Endothelial cell of umbilical vein (primary cell): ENCODE measurements around the gene SSBP3. TPM values are rescaled to one million over a fixed set of nuclear protein-coding genes. Genes with fewer than 3 reads are reported as not detected.

Experiments used
- BruUV-seq: library from RNA; stranded (reverse); fragments of 400-500 nt; replicated peaks from 2 replicates; lab custom pipeline; 2021; lab: Mats Ljungman, UMichigan
- CTCF ChIA-PET: fragments of 300-600, 350-600 bp; sonication (Branson Sonifier 250); formaldehyde crosslinking; loops from one replicate; lab custom pipeline; 2021; ENCODE audit warnings: antibody characterized with exemption, inconsistent platforms; lab: Charles Lee
- POLR2A ChIA-PET: fragments of 300-600, 350-600 bp; sonication (Branson Sonifier 250); formaldehyde crosslinking; loops from one replicate; lab custom pipeline; 2021; ENCODE audit warnings: antibody characterized with exemption, inconsistent platforms; lab: Charles Lee
- DNase-seq: peaks from one replicate; pipeline ENCODE4 v3.0.0-alpha.2; 2011; ENCODE audit warnings: low read depth, low spot score
- FAIRE-seq: peaks from 2 replicates; lab custom pipeline; 2011; peaks lifted over from hg19 to GRCh38; lab: Jason Lieb, UNC
- H2AFZ ChIP-seq: 2 replicates; pipeline ENCODE4 v1.6.0; 2012; ENCODE audit warnings: low read depth, low read length, control low read depth, inconsistent platforms
- H3K27ac ChIP-seq: 2 replicates; pipeline ENCODE4 v1.5.1; 2011; ENCODE audit warnings: low read depth, mild to moderate bottlenecking, control low read depth, low read length, moderate library complexity; ENCODE audit not compliant: insufficient read depth
- H3K27me3 ChIP-seq, 2 experiments: 2 replicates each; pipeline versions ENCODE4 v1.6.0 to v1.6.1; 2011; ENCODE audit warnings: low read length in 2 of 2, mixed read lengths in 1 of 2; ENCODE audit not compliant: control insufficient read depth in 2 of 2, insufficient read depth in 2 of 2
- H3K36me3 ChIP-seq, 2 experiments: 2 replicates in 1 of 2; 3 replicates in 1 of 2; pipeline ENCODE4 v1.5.1; 2011; ENCODE audit warnings: low read length in 2 of 2, mild to moderate bottlenecking in 1 of 2, moderate library complexity in 1 of 2; ENCODE audit not compliant: control insufficient read depth in 2 of 2, insufficient read depth in 2 of 2; ENCODE audit errors: extremely low read depth in 1 of 2
- H3K4me1 ChIP-seq: 3 replicates; pipeline ENCODE4 v1.5.1; 2011; ENCODE audit warnings: mild to moderate bottlenecking, low read length; ENCODE audit not compliant: control insufficient read depth, insufficient read depth; ENCODE audit errors: extremely low read depth
- H3K4me2 ChIP-seq: 2 replicates; pipeline ENCODE4 v1.6.1; 2011; ENCODE audit warnings: low read length, control low read depth, mixed read lengths; ENCODE audit not compliant: insufficient read depth
- H3K4me3 ChIP-seq, 3 experiments: fragments of 200-600 bp in 1 of 3; sonication (generic), shearing (Covaris generic) in 1 of 3; replicated peaks in 1 of 3; 2 replicates each; pipeline ENCODE4 v1.5.1; 2011 to 2016; ENCODE audit warnings: control low read depth in 3 of 3, low read length in 3 of 3, mild to moderate bottlenecking in 2 of 3, inconsistent platforms in 1 of 3, low read depth in 1 of 3, moderate library complexity in 1 of 3; ENCODE audit not compliant: insufficient read depth in 1 of 3
- H3K79me2 ChIP-seq: 2 replicates; pipeline ENCODE4 v1.6.0; 2012; ENCODE audit warnings: low read length, inconsistent platforms; ENCODE audit not compliant: control insufficient read depth, insufficient read depth
- H3K9ac ChIP-seq: replicated peaks from 2 replicates; pipeline ENCODE3; 2011; ENCODE audit warnings: low read length, control low read depth; ENCODE audit not compliant: insufficient read depth; ENCODE audit errors: extremely low read depth
- H3K9me1 ChIP-seq: replicated peaks from 3 replicates; pipeline ENCODE4 v1.6.0; 2011; ENCODE audit warnings: mild to moderate bottlenecking, low read length; ENCODE audit not compliant: control insufficient read depth, insufficient read depth; ENCODE audit errors: extremely low read depth
- H3K9me3 ChIP-seq: replicated peaks from 2 replicates; pipeline ENCODE4 v1.5.1; 2012; ENCODE audit warnings: low read length, inconsistent platforms; ENCODE audit not compliant: control insufficient read depth, insufficient read depth
- H4K20me1 ChIP-seq: replicated peaks from 2 replicates; pipeline ENCODE3; 2011; ENCODE audit warnings: mild to moderate bottlenecking, low read length; ENCODE audit not compliant: control insufficient read depth, insufficient read depth; ENCODE audit errors: extremely low read depth
- FOS ChIP-seq: IDR thresholded peaks from 2 replicates; pipeline ENCODE4 v1.6.1; 2011; ENCODE audit warnings: mild to moderate bottlenecking, low read length, moderate library complexity, borderline replicate concordance; ENCODE audit not compliant: insufficient read depth
- MYC ChIP-seq: IDR thresholded peaks from one replicate; pipeline ENCODE4 v1.6.1; 2011; ENCODE audit warnings: mild to moderate bottlenecking, low read depth, low read length
- dilution Hi-C: fragments of 300-500 bp; cut with MboI; formaldehyde crosslinking; loops from one replicate; pipeline ENCODE4 v1.15.0; 2019; ENCODE audit warnings: low sequenced_read_pairs; ENCODE audit not compliant: extremely low pct_ligation_motif_present
- intact Hi-C: fragments of 100-400 bp; cut with micrococcal nuclease; formaldehyde crosslinking; loops from one replicate; pipeline ENCODE4 v1.10.0; 2022
- polyA plus RNA-seq, 4 experiments: library from polyadenylated mRNA; depleted of rRNA in 3 of 4; stranded (reverse) in 3 of 4; unstranded in 1 of 4; fragments of >200 nt; gene quantifications; 2 replicates each; pipeline versions ENCODE4 v1.2.1 to v1.2.3, GENCODE V29; 2011 to 2012; ENCODE audit warnings: missing spikeins in 1 of 4
- total RNA-seq: library from RNA; stranded (reverse); gene quantifications from 2 replicates; pipeline ENCODE4 v1.2.3, GENCODE V29; 2021

Gene SSBP3
- total and polyA plus RNA-seq, 2 donors (not counting 3 experiments of a cell fraction or from before 2014, with no cell fraction given): 44.9 to 59.4 TPM

DNA sequence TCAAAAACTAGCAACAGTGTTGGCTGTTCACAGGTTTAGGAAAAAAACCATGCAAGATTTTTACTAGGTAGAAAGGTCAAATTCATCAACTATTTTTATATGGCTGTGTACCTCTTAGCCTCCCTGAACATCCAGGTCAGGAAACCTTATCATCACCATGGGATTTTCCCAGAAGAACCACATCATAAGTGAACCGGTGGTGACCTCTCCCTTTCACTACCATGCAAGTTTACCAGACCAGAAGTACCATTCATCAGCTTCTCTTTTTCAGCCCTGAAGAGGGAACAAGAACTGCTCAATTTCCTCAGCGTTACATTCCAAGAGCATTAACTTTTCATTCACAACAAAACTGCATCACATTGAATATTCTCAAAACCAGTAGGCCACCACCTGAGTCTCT is 5.9 kb downstream of the SSBP3 start:
- intact Hi-C loops: loop anchor here (10.0 kb wide), 1 partner anchor 126 kb away; no protein-coding TSS in a partner anchor
- dilution Hi-C loops: no loop called here
- BruUV-seq: no TSS peak
- Histone ChIP-seq H3K9me1 (no peaks in the 10 kb centered on the region), H3K9ac (no peak overlapping the region), H3K4me1 (peaks cover 23% of the 10 kb centered on the region), H2AFZ (no peak overlapping the region), H3K27me3 (no peaks in the 10 kb centered on the region), H3K79me2 (peaks cover 78% of the 10 kb centered on the region), H3K4me3 (no peak overlapping the region), H3K4me2 (no peak overlapping the region), H3K9me3 (no peaks in the 10 kb centered on the region), H4K20me1 (no peaks in the 10 kb centered on the region), H3K36me3 (peaks cover 24 to 32% of the 10 kb centered on the region in 2 experiments), H3K27ac (no peak overlapping the region)
- ChIA-PET CTCF (interaction anchor here (1.5 kb wide), 1 partner anchor 89 kb away, joined by 7 read pairs; no protein-coding TSS in a partner anchor), POLR2A (no interaction called here)
- no peak for FAIRE-seq
- DNase-seq: no peak
- no peak for TF ChIP-seq FOS

DNA sequence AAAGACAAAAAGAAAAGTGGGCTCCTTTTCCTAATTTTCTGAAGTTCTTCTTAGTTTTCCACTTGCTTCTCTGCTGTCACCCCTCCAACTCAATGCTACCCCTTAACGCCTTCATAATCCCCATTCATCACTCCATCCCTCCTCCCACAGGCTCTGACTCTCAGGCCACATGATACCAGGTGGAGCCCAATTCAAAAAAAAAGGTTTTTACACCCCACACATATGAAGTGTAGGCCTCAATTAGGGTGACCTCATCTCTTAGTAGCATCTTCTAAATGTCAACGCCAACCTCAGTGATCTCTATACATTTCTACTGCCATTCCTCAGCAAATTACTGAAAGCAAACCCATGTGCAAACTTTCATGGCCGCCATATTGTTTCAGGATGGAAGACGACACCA is 6.4 kb downstream of the SSBP3 start:
- no TSS peak for BruUV-seq
- ChIA-PET POLR2A (no interaction called here), CTCF (interaction anchor here (1.5 kb wide), 1 partner anchor 89 kb away, joined by 7 read pairs; no protein-coding TSS in a partner anchor)

More for the DNA sequence above, 6.4 kb downstream of the SSBP3 start:
- no peak overlapping the region for H3K9ac ChIP-seq
- H4K20me1 ChIP-seq: no peaks in the 10 kb centered on the region
- FAIRE-seq (no peak), DNase-seq (no peak)
- intact Hi-C loops: loop anchor here (10.0 kb wide), 1 partner anchor 125 kb away; no protein-coding TSS in a partner anchor
- TF ChIP-seq FOS (no peak), MYC (no peak)
- H3K9me1 ChIP-seq: no peaks in the 10 kb centered on the region
- dilution Hi-C loops: no loop called here
- H3K79me2 ChIP-seq: peaks cover 77% of the 10 kb centered on the region
- no peak overlapping the region for H3K4me2 ChIP-seq
- H3K4me3 ChIP-seq: no peak overlapping the region
- H2AFZ ChIP-seq: no peak overlapping the region
- H3K4me1 ChIP-seq: peaks cover 21% of the 10 kb centered on the region
- no peak overlapping the region for H3K27ac ChIP-seq
- H3K9me3 ChIP-seq: no peaks in the 10 kb centered on the region
- H3K36me3 ChIP-seq: peaks cover 24 to 33% of the 10 kb centered on the region in 2 experiments
- no peaks in the 10 kb centered on the region for H3K27me3 ChIP-seq
